ENCODE results near the gene DBH. TPM values are rescaled to one million over a fixed set of nuclear protein-coding genes. Genes with fewer than 3 reads are reported as not detected.

DBH gene
- total and polyA plus RNA-seq, 2 donors (not counting 3 experiments of a cell fraction or from before 2014, with no cell fraction given) = not detected

GRCh38 chr9:133667759-133668450 lies 31.7 kb downstream of the DBH start:
- H3K27me3 ChIP-seq (ENCODE audit: control insufficient read depth in 2 of 2, insufficient read depth in 2 of 2, low read length in 2 of 2) = no peaks in the 10 kb centered on the region
- FAIRE-seq (no peak), DNase-seq (ENCODE audit: low read depth, low spot score) (no peak)
- no TSS peak for BruUV-seq (replicated peaks)
- dilution Hi-C loops (cut with MboI; ENCODE audit: extremely low pct_ligation_motif_present, low sequenced_read_pairs) (no loop called here), intact Hi-C loops (cut with micrococcal nuclease) (no loop called here)
- no peak for TF ChIP-seq MAX (IDR thresholded peaks at IDR 0.05; ENCODE audit: insufficient read depth, insufficient read length)
- TF ChIP-seq GATA2 (IDR thresholded peaks at IDR 0.05; ENCODE audit: insufficient read depth, insufficient read length, low read depth, low read length) = no peak
- TF ChIP-seq POLR2A (IDR thresholded peaks at IDR 0.05; ENCODE audit: low read depth, low read length) = no peak
- no peak for TF ChIP-seq JUN (IDR thresholded peaks at IDR 0.05; ENCODE audit: borderline replicate concordance, insufficient read depth, insufficient read length, low read depth)
- no peak for TF ChIP-seq FOS (IDR thresholded peaks at IDR 0.05; ENCODE audit: borderline replicate concordance, insufficient read depth, low read length)
- no peaks in the 10 kb centered on the region for H3K36me3 ChIP-seq (ENCODE audit: control insufficient read depth in 2 of 2, extremely low read depth in 1 of 2, insufficient read depth in 2 of 2, low read length in 2 of 2)
- POLR2A ChIA-PET = no interaction called here
- H3K27ac ChIP-seq (ENCODE audit: insufficient read depth, low read depth, low read length) = no peak overlapping the region
- CTCF ChIA-PET = no interaction called here
- no peak overlapping the region for H2AFZ ChIP-seq (ENCODE audit: low read depth, low read length)
- no peak overlapping the region for H3K4me2 ChIP-seq (ENCODE audit: insufficient read depth, low read length)
- H3K4me1 ChIP-seq (ENCODE audit: control insufficient read depth, extremely low read depth, insufficient read depth, low read length) = no peaks in the 10 kb centered on the region
- no peaks in the 10 kb centered on the region for H3K9me3 ChIP-seq (replicated peaks; ENCODE audit: control insufficient read depth, insufficient read depth, low read length)
- H3K79me2 ChIP-seq (ENCODE audit: control insufficient read depth, insufficient read depth, low read length) = no peaks in the 10 kb centered on the region
- H4K20me1 ChIP-seq (replicated peaks; ENCODE audit: control insufficient read depth, extremely low read depth, insufficient read depth, low read length) = no peaks in the 10 kb centered on the region
- H3K9ac ChIP-seq (replicated peaks; ENCODE audit: extremely low read depth, insufficient read depth, low read length) = no peak overlapping the region
- no peak overlapping the region for H3K4me3 ChIP-seq (replicated peaks in 1 of 3; ENCODE audit: insufficient read depth in 1 of 3, low read depth in 1 of 3, low read length in 3 of 3)
- no peaks in the 10 kb centered on the region for H3K9me1 ChIP-seq (replicated peaks; ENCODE audit: control insufficient read depth, extremely low read depth, insufficient read depth, low read length)

GRCh38 chr9:133669182-133669801 lies 33.1 kb downstream of the DBH start:
- no peaks in the 10 kb centered on the region for H3K9me1 ChIP-seq (replicated peaks; ENCODE audit: control insufficient read depth, extremely low read depth, insufficient read depth, low read length)
- ChIA-PET POLR2A (no interaction called here), CTCF (no interaction called here)
- no peak overlapping the region for H3K9ac ChIP-seq (replicated peaks; ENCODE audit: extremely low read depth, insufficient read depth, low read length)
- dilution Hi-C loops (cut with MboI; ENCODE audit: extremely low pct_ligation_motif_present, low sequenced_read_pairs) = no loop called here
- H2AFZ ChIP-seq (ENCODE audit: low read depth, low read length) = no peak overlapping the region
- H3K4me3 ChIP-seq (replicated peaks in 1 of 3; ENCODE audit: insufficient read depth in 1 of 3, low read depth in 1 of 3, low read length in 3 of 3) = no peak overlapping the region
- no peak overlapping the region for H3K4me2 ChIP-seq (ENCODE audit: insufficient read depth, low read length)
- H3K36me3 ChIP-seq (ENCODE audit: control insufficient read depth in 2 of 2, extremely low read depth in 1 of 2, insufficient read depth in 2 of 2, low read length in 2 of 2) = no peaks in the 10 kb centered on the region
- no peaks in the 10 kb centered on the region for H4K20me1 ChIP-seq (replicated peaks; ENCODE audit: control insufficient read depth, extremely low read depth, insufficient read depth, low read length)
- DNase-seq (ENCODE audit: low read depth, low spot score) (no peak), FAIRE-seq (no peak)
- H3K27me3 ChIP-seq (ENCODE audit: control insufficient read depth in 2 of 2, insufficient read depth in 2 of 2, low read length in 2 of 2) = no peaks in the 10 kb centered on the region
- TF ChIP-seq POLR2AphosphoS5 (IDR thresholded peaks at IDR 0.05; ENCODE audit: insufficient read depth, low read depth, low read length) (no peak), JUN (IDR thresholded peaks at IDR 0.05; ENCODE audit: borderline replicate concordance, insufficient read depth, insufficient read length, low read depth) (no peak), GATA2 (IDR thresholded peaks at IDR 0.05; ENCODE audit: insufficient read depth, insufficient read length, low read depth, low read length) (no peak), MAX (IDR thresholded peaks at IDR 0.05; ENCODE audit: insufficient read depth, insufficient read length) (no peak), EZH2 (IDR thresholded peaks at IDR 0.05; ENCODE audit: borderline replicate concordance, low read depth, low read length, severe bottlenecking) (no peak), MYC (IDR thresholded peaks at IDR 0.05; ENCODE audit: low read depth, low read length) (no peak), FOS (IDR thresholded peaks at IDR 0.05; ENCODE audit: borderline replicate concordance, insufficient read depth, low read length) (no peak), POLR2A (IDR thresholded peaks at IDR 0.05; ENCODE audit: low read depth, low read length) (no peak)
- TF ChIP-seq, protein P1, sequence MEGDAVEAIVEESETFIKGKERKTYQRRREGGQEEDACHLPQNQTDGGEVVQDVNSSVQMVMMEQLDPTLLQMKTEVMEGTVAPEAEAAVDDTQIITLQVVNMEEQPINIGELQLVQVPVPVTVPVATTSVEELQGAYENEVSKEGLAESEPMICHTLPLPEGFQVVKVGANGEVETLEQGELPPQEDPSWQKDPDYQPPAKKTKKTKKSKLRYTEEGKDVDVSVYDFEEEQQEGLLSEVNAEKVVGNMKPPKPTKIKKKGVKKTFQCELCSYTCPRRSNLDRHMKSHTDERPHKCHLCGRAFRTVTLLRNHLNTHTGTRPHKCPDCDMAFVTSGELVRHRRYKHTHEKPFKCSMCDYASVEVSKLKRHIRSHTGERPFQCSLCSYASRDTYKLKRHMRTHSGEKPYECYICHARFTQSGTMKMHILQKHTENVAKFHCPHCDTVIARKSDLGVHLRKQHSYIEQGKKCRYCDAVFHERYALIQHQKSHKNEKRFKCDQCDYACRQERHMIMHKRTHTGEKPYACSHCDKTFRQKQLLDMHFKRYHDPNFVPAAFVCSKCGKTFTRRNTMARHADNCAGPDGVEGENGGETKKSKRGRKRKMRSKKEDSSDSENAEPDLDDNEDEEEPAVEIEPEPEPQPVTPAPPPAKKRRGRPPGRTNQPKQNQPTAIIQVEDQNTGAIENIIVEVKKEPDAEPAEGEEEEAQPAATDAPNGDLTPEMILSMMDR (IDR thresholded peaks at IDR 0.05; ENCODE audit: extremely low read depth in 1 of 2, insufficient read depth in 1 of 2, low read depth in 1 of 2, low read length in 2 of 2) = no peak
- H3K79me2 ChIP-seq (ENCODE audit: control insufficient read depth, insufficient read depth, low read length) = no peaks in the 10 kb centered on the region
- no peaks in the 10 kb centered on the region for H3K4me1 ChIP-seq (ENCODE audit: control insufficient read depth, extremely low read depth, insufficient read depth, low read length)
- no peaks in the 10 kb centered on the region for H3K9me3 ChIP-seq (replicated peaks; ENCODE audit: control insufficient read depth, insufficient read depth, low read length)
- intact Hi-C loops (cut with micrococcal nuclease) = no loop called here
- BruUV-seq (replicated peaks) = no TSS peak
- H3K27ac ChIP-seq (ENCODE audit: insufficient read depth, low read depth, low read length) = no peak overlapping the region

Data from endothelial cell of umbilical vein (primary cell).